ENCODE results near the gene MEGF9.
A peak's percentile ranks its signal among the peaks of the same experiment; 100 is the strongest.

The MEGF9 gene

DNA sequence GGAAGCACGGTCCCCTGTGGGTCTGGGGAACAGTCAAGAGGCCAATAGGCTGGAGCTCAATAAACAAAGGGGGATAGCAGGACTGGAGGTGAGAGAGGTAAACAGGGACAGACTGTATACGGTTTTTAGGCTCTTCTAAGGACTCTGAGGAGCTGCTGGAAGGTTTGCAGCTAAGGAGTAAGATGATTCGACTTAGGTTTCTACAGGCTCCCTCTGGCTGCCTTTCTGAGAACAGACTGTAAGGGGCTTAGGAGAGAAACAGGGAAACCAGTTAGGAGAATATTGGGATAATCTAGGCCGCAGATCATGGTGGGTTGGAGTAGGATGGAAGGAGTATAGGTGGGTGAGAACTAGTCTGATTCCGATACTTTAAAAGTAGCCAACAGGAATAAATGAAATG is 144.7 kb downstream of the MEGF9 start:
- no peak for DNase-seq (ENCODE audit: low read depth)
- H3K4me3 ChIP-seq (ENCODE audit: low read depth, low read length) = no peak overlapping the region
- TF ChIP-seq, protein P1, sequence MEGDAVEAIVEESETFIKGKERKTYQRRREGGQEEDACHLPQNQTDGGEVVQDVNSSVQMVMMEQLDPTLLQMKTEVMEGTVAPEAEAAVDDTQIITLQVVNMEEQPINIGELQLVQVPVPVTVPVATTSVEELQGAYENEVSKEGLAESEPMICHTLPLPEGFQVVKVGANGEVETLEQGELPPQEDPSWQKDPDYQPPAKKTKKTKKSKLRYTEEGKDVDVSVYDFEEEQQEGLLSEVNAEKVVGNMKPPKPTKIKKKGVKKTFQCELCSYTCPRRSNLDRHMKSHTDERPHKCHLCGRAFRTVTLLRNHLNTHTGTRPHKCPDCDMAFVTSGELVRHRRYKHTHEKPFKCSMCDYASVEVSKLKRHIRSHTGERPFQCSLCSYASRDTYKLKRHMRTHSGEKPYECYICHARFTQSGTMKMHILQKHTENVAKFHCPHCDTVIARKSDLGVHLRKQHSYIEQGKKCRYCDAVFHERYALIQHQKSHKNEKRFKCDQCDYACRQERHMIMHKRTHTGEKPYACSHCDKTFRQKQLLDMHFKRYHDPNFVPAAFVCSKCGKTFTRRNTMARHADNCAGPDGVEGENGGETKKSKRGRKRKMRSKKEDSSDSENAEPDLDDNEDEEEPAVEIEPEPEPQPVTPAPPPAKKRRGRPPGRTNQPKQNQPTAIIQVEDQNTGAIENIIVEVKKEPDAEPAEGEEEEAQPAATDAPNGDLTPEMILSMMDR (IDR thresholded peaks at IDR 0.05; ENCODE audit: low read depth, low read length, missing control alignments) = peak; percentile 31
- in situ Hi-C loops (cut with HindIII; ENCODE audit: low sequenced_read_pairs) = no loop called here

DNA sequence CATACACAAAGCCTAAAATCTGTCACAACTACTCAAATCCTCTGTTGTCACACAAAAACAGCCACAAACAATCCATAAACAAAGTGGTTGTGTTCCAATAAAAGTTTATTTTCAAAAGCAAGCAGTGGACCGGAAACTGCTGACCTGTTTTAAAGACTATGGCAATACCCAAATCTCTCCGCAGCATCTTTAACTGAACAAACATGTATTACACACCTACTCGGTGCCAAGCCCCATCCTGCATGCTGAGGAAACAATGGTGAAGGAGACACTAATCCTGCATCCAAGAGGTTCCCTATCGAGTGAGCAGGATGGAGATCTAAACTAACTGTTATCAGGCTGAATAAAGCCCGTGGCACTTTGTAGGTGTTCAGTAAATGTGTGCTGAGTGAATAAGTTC is 145.5 kb downstream of the MEGF9 start:
- in situ Hi-C loops (cut with HindIII; ENCODE audit: low sequenced_read_pairs) = no loop called here
- H3K4me3 ChIP-seq (ENCODE audit: low read depth, low read length) = no peak overlapping the region
- no peak for DNase-seq (ENCODE audit: low read depth)
- TF ChIP-seq, protein P1 (IDR thresholded peaks at IDR 0.05; ENCODE audit: low read depth, low read length, missing control alignments) = no peak

DNA sequence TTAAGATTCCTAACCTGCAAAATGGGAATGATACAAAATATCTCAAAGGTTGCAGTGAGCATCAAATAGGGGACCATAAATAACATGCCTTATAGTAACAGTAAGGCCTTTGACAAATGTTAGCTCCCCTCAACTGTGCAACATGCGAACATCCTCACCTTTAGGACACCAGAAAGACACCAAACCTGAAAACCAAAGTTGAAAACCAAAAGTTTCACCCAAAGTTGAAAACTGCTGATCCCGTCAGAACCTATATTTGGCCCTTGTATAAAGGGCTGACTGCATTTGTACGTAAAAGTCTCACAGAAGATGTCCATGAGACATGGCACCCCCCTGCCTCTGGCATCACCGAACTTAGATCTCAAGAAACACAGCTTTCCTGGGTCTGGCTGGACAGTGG is 146.4 kb downstream of the MEGF9 start:
- no peak for DNase-seq (ENCODE audit: low read depth)
- no peak overlapping the region for H3K4me3 ChIP-seq (ENCODE audit: low read depth, low read length)
- in situ Hi-C loops (cut with HindIII; ENCODE audit: low sequenced_read_pairs) = no loop called here
- TF ChIP-seq, protein P1 (IDR thresholded peaks at IDR 0.05; ENCODE audit: low read depth, low read length, missing control alignments) = no peak

DNA sequence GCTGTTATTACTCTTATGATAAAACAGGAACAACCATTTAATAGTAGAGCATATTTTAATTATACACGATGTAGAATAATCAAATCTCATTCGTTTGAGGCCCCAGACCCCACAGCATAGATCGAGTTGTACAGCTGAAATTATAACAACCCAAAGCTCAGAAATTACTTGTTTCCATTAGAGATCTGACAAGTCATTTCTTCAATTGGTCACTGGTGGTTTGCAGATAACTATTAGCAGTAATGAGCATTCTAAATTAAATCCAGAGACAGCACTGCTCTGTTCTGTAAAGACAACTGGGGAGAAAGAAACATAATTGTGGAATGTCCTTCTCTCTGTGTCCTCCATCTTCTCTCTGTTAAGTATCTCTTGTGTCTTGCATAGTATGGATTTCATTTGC is 147.2 kb downstream of the MEGF9 start:
- no peak overlapping the region for H3K4me3 ChIP-seq (ENCODE audit: low read depth, low read length)
- DNase-seq (ENCODE audit: low read depth) = no peak
- TF ChIP-seq, protein P1 (IDR thresholded peaks at IDR 0.05; ENCODE audit: low read depth, low read length, missing control alignments) = no peak
- in situ Hi-C loops (cut with HindIII; ENCODE audit: low sequenced_read_pairs) = no loop called here

DNA sequence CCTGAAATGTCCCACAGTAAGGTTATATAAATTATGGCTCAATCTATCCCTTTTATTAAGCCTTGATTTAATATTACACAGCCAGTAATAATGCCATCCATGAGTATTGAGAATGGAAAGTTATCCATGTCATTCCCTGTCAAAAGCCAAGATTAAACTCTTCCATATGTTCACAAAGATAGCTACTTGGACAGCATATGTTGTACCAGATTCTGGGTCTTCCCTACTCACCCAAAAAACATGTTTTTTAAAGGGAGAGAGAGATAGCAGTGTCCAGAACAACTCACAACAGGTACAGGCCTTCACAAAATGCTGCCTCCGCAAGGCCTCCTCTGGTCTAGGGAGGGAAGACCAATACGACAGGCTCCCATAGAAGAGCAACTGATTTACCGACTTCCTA is 149.7 kb downstream of the MEGF9 start:
- DNase-seq (ENCODE audit: low read depth) = no peak
- H3K4me3 ChIP-seq (ENCODE audit: low read depth, low read length) = no peak overlapping the region
- in situ Hi-C loops (cut with HindIII; ENCODE audit: low sequenced_read_pairs) = no loop called here
- TF ChIP-seq, protein P1 (IDR thresholded peaks at IDR 0.05; ENCODE audit: low read depth, low read length, missing control alignments) = no peak

DNA sequence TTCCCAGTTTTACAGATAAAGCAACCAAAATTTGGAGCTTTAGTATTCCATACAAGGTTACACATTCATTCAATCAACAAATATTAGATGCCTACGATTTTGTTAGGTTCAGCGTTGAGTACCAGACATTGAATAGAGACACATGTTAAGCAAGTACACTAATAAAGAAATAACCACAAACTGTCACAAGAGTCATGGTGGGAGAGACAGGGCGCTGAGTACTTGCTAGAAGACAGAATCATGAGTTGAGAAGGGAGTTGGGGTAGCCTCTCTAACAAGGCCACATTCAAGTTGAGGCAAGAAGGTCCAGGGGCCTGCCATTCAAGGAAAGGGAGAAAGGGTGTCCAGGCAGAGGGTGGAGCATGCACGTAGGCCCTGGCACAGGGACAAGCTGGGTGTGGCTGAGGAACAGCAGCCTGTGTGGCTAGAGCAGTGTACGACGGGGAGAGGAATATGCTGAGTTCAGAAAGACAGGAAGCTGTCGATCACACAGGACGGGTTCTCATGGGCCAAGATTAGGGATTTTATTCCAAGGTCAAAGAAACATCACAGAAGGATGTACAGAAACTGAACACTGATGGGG is 151.3 kb downstream of the MEGF9 start:
- no peak for DNase-seq (ENCODE audit: low read depth)
- TF ChIP-seq, protein P1 (IDR thresholded peaks at IDR 0.05; ENCODE audit: low read depth, low read length, missing control alignments) = no peak
- in situ Hi-C loops (cut with HindIII; ENCODE audit: low sequenced_read_pairs) = no loop called here

More for the DNA sequence above, 151.3 kb downstream of the MEGF9 start:
- H3K4me3 ChIP-seq (ENCODE audit: low read depth, low read length) = no peak overlapping the region

Measured in astrocyte of the cerebellum (primary cell).